Prostate gland (tissue), 2 donors: ENCODE measurements around the gene SRGAP3.

Experiments
- POLR2A ChIP-seq: fragments of 450-650 bp; IDR thresholded peaks from one replicate; pipeline ENCODE4 v1.6.1; 2016; ENCODE audit warnings: antibody characterized with exemption, mild to moderate bottlenecking
- TF ChIP-seq, protein P1 (sequence below), 4 experiments: fragments of 200-600 bp in 2 of 4; fragments of 450-650 bp in 2 of 4; sonication (generic) in 2 of 4; IDR thresholded peaks; 1 replicate in 3 of 4; 2 replicates in 1 of 4; pipeline ENCODE4 v1.5.1; 2016 to 2019; ENCODE audit warnings: antibody characterized with exemption in 4 of 4, mild to moderate bottlenecking in 2 of 4, moderate library complexity in 2 of 4

DNA sequence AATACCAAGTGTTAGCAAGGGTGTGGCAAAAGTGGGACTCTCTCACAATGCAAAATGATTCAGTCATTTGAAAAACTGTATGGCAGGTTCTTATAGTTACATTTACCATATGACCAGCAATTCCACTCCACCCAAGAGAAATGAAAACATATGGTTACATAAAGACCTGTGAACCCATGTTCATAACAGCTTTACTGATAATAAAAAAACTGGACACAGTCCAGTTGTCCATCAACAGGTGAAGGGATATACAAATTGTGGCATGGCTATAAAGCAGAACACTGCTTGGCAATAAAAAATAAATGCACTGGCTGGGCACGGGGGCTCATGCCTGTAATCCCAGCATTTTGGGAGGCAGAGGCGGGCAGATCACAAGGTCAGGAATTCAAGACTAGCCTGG, 316.9 kb downstream of the SRGAP3 start:
- TF ChIP-seq, protein P1, sequence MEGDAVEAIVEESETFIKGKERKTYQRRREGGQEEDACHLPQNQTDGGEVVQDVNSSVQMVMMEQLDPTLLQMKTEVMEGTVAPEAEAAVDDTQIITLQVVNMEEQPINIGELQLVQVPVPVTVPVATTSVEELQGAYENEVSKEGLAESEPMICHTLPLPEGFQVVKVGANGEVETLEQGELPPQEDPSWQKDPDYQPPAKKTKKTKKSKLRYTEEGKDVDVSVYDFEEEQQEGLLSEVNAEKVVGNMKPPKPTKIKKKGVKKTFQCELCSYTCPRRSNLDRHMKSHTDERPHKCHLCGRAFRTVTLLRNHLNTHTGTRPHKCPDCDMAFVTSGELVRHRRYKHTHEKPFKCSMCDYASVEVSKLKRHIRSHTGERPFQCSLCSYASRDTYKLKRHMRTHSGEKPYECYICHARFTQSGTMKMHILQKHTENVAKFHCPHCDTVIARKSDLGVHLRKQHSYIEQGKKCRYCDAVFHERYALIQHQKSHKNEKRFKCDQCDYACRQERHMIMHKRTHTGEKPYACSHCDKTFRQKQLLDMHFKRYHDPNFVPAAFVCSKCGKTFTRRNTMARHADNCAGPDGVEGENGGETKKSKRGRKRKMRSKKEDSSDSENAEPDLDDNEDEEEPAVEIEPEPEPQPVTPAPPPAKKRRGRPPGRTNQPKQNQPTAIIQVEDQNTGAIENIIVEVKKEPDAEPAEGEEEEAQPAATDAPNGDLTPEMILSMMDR (IDR thresholded peaks at IDR 0.05), result no peak
- TF ChIP-seq POLR2A, result no peak
